NCI-H1436 (cell line): Measurements from ENCODE around the gene PSAT1.
"Not testable (repeated sequence)": the region's sequence is repeated elsewhere in the genome, so short reads cannot be mapped to it uniquely, and the experiment has no call there.

ENCODE experiments used
- DNase-seq: peaks from one replicate; lab custom pipeline; 2025; lab: John Stamatoyannopoulos, UW

PSAT1 gene

GRCh38 chr9:78296893-78297671, at the start of gene PSAT1:
Gene PSAT1 (plus strand): TSS chr9:78297125. CDS start chr9:78297211, 86 bp downstream.
- peak; percentile 97 for DNase-seq

GRCh38 chr9:78248635-78249034, 48.3 kb upstream of the PSAT1 start:
- no peak for DNase-seq

- no peak for DNase-seq
Observed at GRCh38 chr9:78249542-78249941, 47.4 kb upstream of the PSAT1 start.

GRCh38 chr9:78252616-78253015, 44.3 kb upstream of the PSAT1 start:
- no peak for DNase-seq

- no peak for DNase-seq
Observed at GRCh38 chr9:78253285-78253684, 43.6 kb upstream of the PSAT1 start.

GRCh38 chr9:78261403-78262001, 35.4 kb upstream of the PSAT1 start:
- DNase-seq = no peak

GRCh38 chr9:78262655-78263054, 34.3 kb upstream of the PSAT1 start:
- DNase-seq = no peak

- no peak for DNase-seq
Observed at GRCh38 chr9:78267889-78268288, 29.0 kb upstream of the PSAT1 start.

- no peak for DNase-seq
Observed at GRCh38 chr9:78269784-78270183, 27.1 kb upstream of the PSAT1 start.

GRCh38 chr9:78272307-78272706, 24.6 kb upstream of the PSAT1 start:
- DNase-seq = no peak

GRCh38 chr9:78273761-78274160, 23.2 kb upstream of the PSAT1 start:
- DNase-seq = no peak

GRCh38 chr9:78278177-78278777, 18.6 kb upstream of the PSAT1 start:
- DNase-seq = no peak

GRCh38 chr9:78278801-78279200, 18.1 kb upstream of the PSAT1 start:
- DNase-seq = no peak

GRCh38 chr9:78280982-78281668, 15.8 kb upstream of the PSAT1 start:
- no peak for DNase-seq

GRCh38 chr9:78284181-78284580, 12.7 kb upstream of the PSAT1 start:
- DNase-seq = not testable (repeated sequence)

- no peak for DNase-seq
Observed at GRCh38 chr9:78286125-78286524, 10.8 kb upstream of the PSAT1 start.

- DNase-seq = no peak
Observed at GRCh38 chr9:78286946-78287388, 10.0 kb upstream of the PSAT1 start.

GRCh38 chr9:78288214-78288892, 8.6 kb upstream of the PSAT1 start:
- DNase-seq = no peak

- no peak for DNase-seq
Observed at GRCh38 chr9:78289474-78289873, 7.5 kb upstream of the PSAT1 start.

GRCh38 chr9:78291240-78291925, 5.5 kb upstream of the PSAT1 start:
- no peak for DNase-seq

- DNase-seq = no peak
Observed at GRCh38 chr9:78292026-78292425, 4.9 kb upstream of the PSAT1 start.
